COLO668 (cell line): ENCODE data around the gene TRIP13.
"Not testable (repeated sequence)": the region's sequence is repeated elsewhere in the genome, so short reads cannot be mapped to it uniquely, and the experiment has no call there.

Experiments used
- DNase-seq: peaks from one replicate; lab custom pipeline; 2025; ENCODE audit not compliant: unreplicated experiment; lab: John Stamatoyannopoulos, UW

Gene TRIP13

GRCh38 chr5:916441-917293 lies 24.0 kb downstream of the TRIP13 start:
- no peak for DNase-seq

- not testable (repeated sequence) for DNase-seq
Observed at GRCh38 chr5:918717-919116, 26.0 kb downstream of the TRIP13 start.

- no peak for DNase-seq
Observed at GRCh38 chr5:919356-920000, 26.8 kb downstream of the TRIP13 start.

- no peak for DNase-seq
Observed at GRCh38 chr5:920321-920720, 27.6 kb downstream of the TRIP13 start.

- no peak for DNase-seq
Observed at GRCh38 chr5:921456-922435, 29.1 kb downstream of the TRIP13 start.

- no peak for DNase-seq
Observed at GRCh38 chr5:922436-923280, 30.0 kb downstream of the TRIP13 start.

GRCh38 chr5:923281-923873 lies 30.7 kb downstream of the TRIP13 start:
- peak; percentile 89 for DNase-seq

GRCh38 chr5:926417-927171 lies 33.9 kb downstream of the TRIP13 start:
- no peak for DNase-seq

GRCh38 chr5:927172-928015 lies 34.7 kb downstream of the TRIP13 start:
- no peak for DNase-seq

- not testable (repeated sequence) for DNase-seq
Observed at GRCh38 chr5:929182-929581, 36.5 kb downstream of the TRIP13 start.

- DNase-seq, result no peak
Observed at GRCh38 chr5:929596-929995, 36.9 kb downstream of the TRIP13 start.

- DNase-seq, result no peak
Observed at GRCh38 chr5:930866-931265, 38.2 kb downstream of the TRIP13 start.

- no peak for DNase-seq
Observed at GRCh38 chr5:931570-932145, 39.0 kb downstream of the TRIP13 start.

- no peak for DNase-seq
Observed at GRCh38 chr5:932151-932627, 39.5 kb downstream of the TRIP13 start.

GRCh38 chr5:932628-933250 lies 40.1 kb downstream of the TRIP13 start:
- DNase-seq, result no peak

GRCh38 chr5:933251-933861 lies 40.7 kb downstream of the TRIP13 start:
- DNase-seq, result no peak

- DNase-seq, result not testable (repeated sequence)
Observed at GRCh38 chr5:933951-934350, 41.3 kb downstream of the TRIP13 start.
